IPS-NIHi7 (cell line): ENCODE data around the gene LATS2.
"Not testable (repeated sequence)": the region's sequence is repeated elsewhere in the genome, so short reads cannot be mapped to it uniquely, and the experiment has no call there.

Experiments used
- DNase-seq: peaks from one replicate; pipeline ENCODE4 v3.0.0; 2012; ENCODE audit warnings: mixed read lengths; ENCODE audit errors: extremely low spot score

The LATS2 gene

GRCh38 chr13:20967340-20967739 lies 94.0 kb downstream of the LATS2 start:
- DNase-seq = no peak

- DNase-seq = no peak
Measured at GRCh38 chr13:20964904-20965303, 96.5 kb downstream of the LATS2 start.

- DNase-seq = not testable (repeated sequence)
Measured at GRCh38 chr13:20961663-20962062, 99.7 kb downstream of the LATS2 start.

- DNase-seq = no peak
Measured at GRCh38 chr13:20960663-20961309, 100.6 kb downstream of the LATS2 start.

GRCh38 chr13:20957049-20957620 lies 104.3 kb downstream of the LATS2 start:
- not testable (repeated sequence) for DNase-seq

GRCh38 chr13:20955496-20955895 lies 105.9 kb downstream of the LATS2 start:
- no peak for DNase-seq

- DNase-seq = no peak
Measured at GRCh38 chr13:20953245-20953931, 108.0 kb downstream of the LATS2 start.

GRCh38 chr13:20952838-20953237 lies 108.5 kb downstream of the LATS2 start:
- no peak for DNase-seq

- DNase-seq = not testable (repeated sequence)
Measured at GRCh38 chr13:20948001-20948400, 113.4 kb downstream of the LATS2 start.

GRCh38 chr13:20945952-20946383 lies 115.4 kb downstream of the LATS2 start:
- peak; percentile 42 for DNase-seq

- DNase-seq = no peak
Measured at GRCh38 chr13:20942938-20943559, 118.3 kb downstream of the LATS2 start.

GRCh38 chr13:20940511-20940910 lies 120.9 kb downstream of the LATS2 start:
- not testable (repeated sequence) for DNase-seq

GRCh38 chr13:20940083-20940482 lies 121.3 kb downstream of the LATS2 start:
- DNase-seq = no peak

- DNase-seq = no peak
Measured at GRCh38 chr13:20939662-20940061, 121.7 kb downstream of the LATS2 start.

GRCh38 chr13:20938302-20938701 lies 123.1 kb downstream of the LATS2 start:
- DNase-seq = no peak

- no peak for DNase-seq
Measured at GRCh38 chr13:20927596-20928257, 133.7 kb downstream of the LATS2 start.

GRCh38 chr13:20925395-20925790 lies 136.0 kb downstream of the LATS2 start:
- not testable (repeated sequence) for DNase-seq

GRCh38 chr13:20924758-20925394 lies 136.5 kb downstream of the LATS2 start:
- DNase-seq = peak; percentile 66

GRCh38 chr13:20923272-20923671 lies 138.1 kb downstream of the LATS2 start:
- no peak for DNase-seq
